K562 (cell line): ENCODE results near the gene RPL3. TPM values are rescaled to one million over a fixed set of nuclear protein-coding genes. Genes with fewer than 3 reads are reported as not detected.

ENCODE experiments used
- ATAC-seq: fragments of 200-7000 bp; cut with Tn5 transposase; 3 replicates; pipeline ENCODE4 v1.9.1; 2020; ENCODE audit warnings: moderate library complexity
- BruUV-seq: library from RNA; stranded (reverse); fragments of 400-500 nt; replicated peaks from 2 replicates; lab custom pipeline; 2021; lab: Mats Ljungman, UMichigan
- CTCF ChIA-PET: fragments of 300-600 bp; formaldehyde crosslinking; extraction: SDS; loops from one replicate; lab custom pipeline; 2021; ENCODE audit warnings: low intra/inter-chr PET ratio; lab: Yijun Ruan, JAX
- POLR2A ChIA-PET: fragments of 300-600, 350-650 bp; sonication (Branson Sonifier 250); formaldehyde crosslinking; extraction: SDS; loops from one replicate; lab custom pipeline; 2021; ENCODE audit warnings: antibody characterized with exemption, inconsistent platforms; lab: Yijun Ruan, JAX
- DNase-seq, 4 experiments: peaks; one replicate each; pipeline versions ENCODE4 v3.0.0 to v3.0.0-alpha.2; 2011 to 2018; ENCODE audit warnings: low spot score in 3 of 4, mixed read lengths in 3 of 4; ENCODE audit errors: extremely low read depth in 1 of 4
- FAIRE-seq: peaks from 2 replicates; lab custom pipeline; 2011; peaks lifted over from hg19 to GRCh38; lab: Jason Lieb, UNC
- H2AFZ ChIP-seq: 2 replicates; pipeline ENCODE4 v1.6.0; 2011; ENCODE audit warnings: low read depth, low read length, control low read depth, inconsistent platforms
- H3K27ac ChIP-seq: fragments of 200-600 bp; 3 replicates; pipeline ENCODE4 v1.8.0; 2011; ENCODE audit warnings: low read depth, mild to moderate bottlenecking, control low read depth, inconsistent platforms, low read length, moderate library complexity, mixed read lengths; ENCODE audit errors: extremely low read depth
- H3K27me3 ChIP-seq, 2 experiments: fragments of 300-600 bp in 1 of 2; 2 replicates in 1 of 2; 3 replicates in 1 of 2; pipeline versions ENCODE4 v1.6.0 to v1.8.0; 2011; ENCODE audit warnings: inconsistent platforms in 2 of 2, low read length in 2 of 2, mild to moderate bottlenecking in 1 of 2, mixed read lengths in 1 of 2, moderate library complexity in 1 of 2; ENCODE audit not compliant: control insufficient read depth in 2 of 2, insufficient read depth in 2 of 2
- H3K36me3 ChIP-seq: fragments of 300-600 bp; 3 replicates; pipeline ENCODE4 v1.8.0; 2011; ENCODE audit warnings: mild to moderate bottlenecking, low read length, inconsistent platforms; ENCODE audit not compliant: control insufficient read depth, insufficient read depth
- H3K4me1 ChIP-seq, 2 experiments: fragments of 200-600 bp in 1 of 2; replicated peaks in 1 of 2; 2 replicates in 1 of 2; 3 replicates in 1 of 2; pipeline versions ENCODE4 v1.5.1 to v1.8.0; 2011; ENCODE audit warnings: inconsistent platforms in 2 of 2, low read length in 2 of 2, mild to moderate bottlenecking in 1 of 2, mixed read lengths in 1 of 2, moderate library complexity in 1 of 2; ENCODE audit not compliant: control insufficient read depth in 2 of 2, insufficient read depth in 2 of 2
- H3K4me2 ChIP-seq: 2 replicates; pipeline ENCODE4 v1.6.1; 2011; ENCODE audit warnings: low read length, control low read depth, inconsistent platforms, mixed read lengths; ENCODE audit not compliant: insufficient read depth
- H3K4me3 ChIP-seq: fragments of 200-600 bp; sonication (generic), shearing (Covaris generic); 2 replicates; pipeline ENCODE4 v1.5.1; 2016; ENCODE audit warnings: control low read depth, inconsistent platforms
- H3K79me2 ChIP-seq: fragments of 200-600 bp; 3 replicates; pipeline ENCODE4 v1.8.0; 2011; ENCODE audit warnings: low read length, inconsistent platforms; ENCODE audit not compliant: control insufficient read depth, insufficient read depth
- H3K9ac ChIP-seq, 2 experiments: 2 replicates each; pipeline versions ENCODE4 v1.6.0 to v1.6.1; 2011; ENCODE audit warnings: low read depth in 2 of 2, low read length in 2 of 2, control low read depth in 1 of 2, inconsistent platforms in 1 of 2, mild to moderate bottlenecking in 1 of 2, mixed read lengths in 1 of 2; ENCODE audit not compliant: insufficient read depth in 1 of 2
- H3K9me1 ChIP-seq: one replicate; pipeline ENCODE4 v1.6.0; 2011; ENCODE audit warnings: inconsistent platforms, mild to moderate bottlenecking, low read length, moderate library complexity; ENCODE audit not compliant: control insufficient read depth, insufficient read depth
- H3K9me3 ChIP-seq: replicated peaks from 2 replicates; pipeline ENCODE4 v1.5.1; 2011; ENCODE audit warnings: low read depth, low read length, inconsistent platforms; ENCODE audit not compliant: control insufficient read depth, insufficient read depth
- H4K20me1 ChIP-seq: replicated peaks from 2 replicates; pipeline ENCODE4 v1.6.1; 2011; ENCODE audit warnings: low read length, inconsistent platforms, mixed read lengths; ENCODE audit not compliant: control insufficient read depth, insufficient read depth
- BCOR ChIP-seq: fragments of 450-650 bp; IDR thresholded peaks from 2 replicates; pipeline ENCODE4 v1.6.1; 2016
- EHMT2 ChIP-seq: fragments of 450-650 bp; IDR thresholded peaks from 2 replicates; pipeline ENCODE4 v1.6.1; 2018; ENCODE audit warnings: antibody characterized with exemption
- KDM1A ChIP-seq, 2 experiments: fragments of 450-650 bp; IDR thresholded peaks; 2 replicates each; pipeline ENCODE4 v1.6.1; 2016; ENCODE audit warnings: mild to moderate bottlenecking in 2 of 2
- RBM25 ChIP-seq: fragments of 200-400 bp; formaldehyde crosslinking; IDR thresholded peaks from 2 replicates; pipeline ENCODE4 v1.6.1; 2018; ENCODE audit warnings: low read length, low read depth, moderate library complexity; ENCODE audit not compliant: severe bottlenecking
- RCOR1 ChIP-seq, 2 experiments: IDR thresholded peaks; 2 replicates each; pipeline ENCODE4 v1.6.1; 2012; ENCODE audit warnings: low read depth in 2 of 2, low read length in 2 of 2, borderline replicate concordance in 1 of 2, improper control_type of control experiment in 1 of 2
- SMARCA5 ChIP-seq: fragments of 450-650 bp; IDR thresholded peaks from 2 replicates; pipeline ENCODE4 v1.6.1; 2016
- SPI1 ChIP-seq: IDR thresholded peaks from 2 replicates; pipeline ENCODE4 v1.6.1; 2011; ENCODE audit warnings: low read depth, low read length, control low read depth, borderline replicate concordance
- ZKSCAN1 ChIP-seq: fragments of 150-350 bp; IDR thresholded peaks from 2 replicates; pipeline ENCODE4 v1.6.1; 2016; ENCODE audit warnings: low read depth, low read length
- ZNF384 ChIP-seq: IDR thresholded peaks from 2 replicates; pipeline ENCODE4 v1.6.1; 2012; ENCODE audit warnings: low read depth, low read length, improper control_type of control experiment
- WGBS: fragments of 100-300 bp; shearing (Covaris generic); methylation state at CpG from one replicate; pipeline ENCODE4 v1.1.6; 2016; ENCODE audit warnings: low coverage, mixed read lengths; ENCODE audit not compliant: insufficient coverage; ENCODE audit errors: missing lambda C conversion rate; 5-methylcytosine and 5-hydroxymethylcytosine counted together
- in situ Hi-C: fragments of 300-500 bp; cut with MboI; formaldehyde crosslinking; loops from 4 replicates; pipeline ENCODE4 v1.15.0; 2018; ENCODE audit warnings: inconsistent platforms, mixed read lengths
- intact Hi-C: fragments of 100-400 bp; cut with micrococcal nuclease; formaldehyde crosslinking; loops from 2 replicates; pipeline ENCODE4 v1.14.2; 2022
- polyA plus RNA-seq, 8 experiments: library from polyadenylated mRNA; depleted of rRNA in 4 of 8; stranded (reverse) in 5 of 8; unstranded in 3 of 8; fragments of >200 nt; fragmentation: Nextera tagmentation in 2 of 8; fragmentation: Illumina TruSeq in 1 of 8; extraction: Ambion mirVana in 2 of 8; extraction: Trizol in 1 of 8; gene quantifications; 2 replicates each; pipeline versions ENCODE4 v1.2.1 to v1.2.3, GENCODE V29; 2011 to 2014; ENCODE audit warnings: inconsistent platforms in 1 of 8, missing spikeins in 1 of 8
- total RNA-seq, 7 experiments: library from RNA; depleted of rRNA in 6 of 7; stranded (reverse); fragments of >200 nt in 6 of 7; fragmentation: Illumina TruSeq in 2 of 7; extraction: Trizol in 2 of 7; gene quantifications; 2 replicates each; pipeline versions ENCODE4 v1.2.1 to v1.2.3, GENCODE V29; 2011 to 2021; ENCODE audit warnings: low replicate concordance in 1 of 7

RPL3 gene
- total and polyA plus RNA-seq, 9 of the 15 experiments (the other 6 are each of a cell fraction or from before 2014, with no cell fraction given), result 1,624 to 4,066 (median 2,565) TPM

- Histone ChIP-seq H3K4me1 (peaks cover 12 to 14% of the 10 kb centered on the region in 2 experiments; a peak in 4 of 5 replicates), H2AFZ (peak overlapping the region; percentile 40; the same call in 1 of the 2 replicates)
- no peak for ATAC-seq
These were observed 54.9 kb downstream of the RPL3 start for GRCh38 chr22:39264349-39265038.

More at GRCh38 chr22:39264349-39265038, 54.9 kb downstream of the RPL3 start:
- FAIRE-seq, result no peak
- CTCF ChIA-PET, result no interaction called here
- Histone ChIP-seq H3K36me3 (no peaks in the 10 kb centered on the region), H3K79me2 (no peaks in the 10 kb centered on the region), H3K27me3 (no peaks in the 10 kb centered on the region), H3K27ac (no peak overlapping the region), H3K9me1 (no peaks in the 10 kb centered on the region), H4K20me1 (no peaks in the 10 kb centered on the region), H3K4me3 (no peak overlapping the region), H3K4me2 (no peak overlapping the region; the same call in 1 of the 2 replicates), H3K9me3 (peaks cover 6% of the 10 kb centered on the region), H3K9ac (peak overlapping the region in 1 of 2 experiments; percentile 17; a peak in 1 of 4 replicates)
- POLR2A ChIA-PET, result interaction anchor here (0.6 kb wide), 1 partner anchor 55 kb away, joined by 3 read pairs; the partner anchor contains the start of gene RPL3
- 0 out of 2 replicates have a peak, but pooled peaks have one; percentile 21 for TF ChIP-seq SPI1
- TF ChIP-seq EHMT2, result no peak
- peak; percentile 61 for TF ChIP-seq ZKSCAN1
- no peak for TF ChIP-seq ZNF384
- peak; percentile 91 for TF ChIP-seq BCOR
- peak in 1 of 2 experiments; percentile 34; a peak in 1 of 4 replicates for TF ChIP-seq KDM1A (IDR thresholded peaks at IDR 0.05)
- peak in 1 of 2 experiments; percentile 60; a peak in 2 of 4 replicates for TF ChIP-seq RCOR1 (IDR thresholded peaks at IDR 0.05; ENCODE audit: borderline replicate concordance in 1 of 2, low read depth in 2 of 2, low read length in 2 of 2)
- peak; percentile 87 for TF ChIP-seq SMARCA5
- TF ChIP-seq RBM25, result peak; percentile 91
- WGBS, result 45% methylated on average over 5 of the region's 13 CpGs
- in situ Hi-C loops (no loop called here), intact Hi-C loops (no loop called here)
- no peak for DNase-seq
- no TSS peak for BruUV-seq
